ENCODE data around the gene DOK5.

GRCh38 chr20:54608039-54608745 lies 132.8 kb downstream of the DOK5 start:
- TF ChIP-seq CTCF (IDR thresholded peaks at IDR 0.05; ENCODE audit: insufficient read depth, low read length, poor library complexity, severe bottlenecking) (no peak), EZH2phosphoT487 (conservative IDR thresholded peaks at IDR 0.05; ENCODE audit: low read length) (no peak)

Measured in SU-DHL-6 (cell line).